ENCODE results near the gene MLLT3. TPM values are rescaled to one million over a fixed set of nuclear protein-coding genes. Genes with fewer than 3 reads are reported as not detected.

The MLLT3 gene
- total RNA-seq, 1 experiment from 2014 or later = 7.0 TPM

- peaks cover 9% of the 10 kb centered on the region for H3K4me1 Mint-ChIP-seq
- TF ChIP-seq AR (CRISPR knock-in tag; IDR thresholded peaks at IDR 0.05) = no peak
- no peak for TF ChIP-seq STAT6 (CRISPR knock-in tag; conservative IDR thresholded peaks at IDR 0.05; ENCODE audit: low read depth)
- TF ChIP-seq ZBTB21 (CRISPR knock-in tag; IDR thresholded peaks at IDR 0.05; ENCODE audit: borderline replicate concordance) = no peak
- no peak for TF ChIP-seq ZNF423 (CRISPR knock-in tag; IDR thresholded peaks at IDR 0.05)
- TF ChIP-seq ZNF138 (CRISPR knock-in tag; conservative IDR thresholded peaks at IDR 0.05) = no peak
- no peak for TF ChIP-seq USF2 (CRISPR knock-in tag; IDR thresholded peaks at IDR 0.05)
- TF ChIP-seq CTCF (IDR thresholded peaks at IDR 0.05) = no peak
- TF ChIP-seq E2F1 (CRISPR knock-in tag; IDR thresholded peaks at IDR 0.05) = no peak
- no peak for TF ChIP-seq USF1 (CRISPR knock-in tag; IDR thresholded peaks at IDR 0.05)
- no peak for TF ChIP-seq ZNF317 (CRISPR knock-in tag; IDR thresholded peaks at IDR 0.05; ENCODE audit: borderline replicate concordance, low read depth)
- no peak for TF ChIP-seq HMGA2 (CRISPR knock-in tag; IDR thresholded peaks at IDR 0.05)
- ChIA-PET POLR2A (no interaction called here), CTCF (no interaction called here)
- no peak for DNase-seq (ENCODE audit: low spot score)
- H3K27ac Mint-ChIP-seq = no peak overlapping the region
- H3K9me3 Mint-ChIP-seq = peaks cover 1% of the 10 kb centered on the region
- no peak overlapping the region for H3K4me3 Mint-ChIP-seq
- no peaks in the 10 kb centered on the region for H3K27me3 Mint-ChIP-seq (ENCODE audit: low read depth)
- peaks cover under 1% of the 10 kb centered on the region; the same call in 1 of the 2 replicates for H3K36me3 Mint-ChIP-seq
- no peak for ATAC-seq
Observed at GRCh38 chr9:20504930-20505329, 117.4 kb downstream of the MLLT3 start.

GRCh38 chr9:20500101-20500500, 122.2 kb downstream of the MLLT3 start:
- no peak overlapping the region for H3K27ac Mint-ChIP-seq
- ChIA-PET POLR2A (no interaction called here), CTCF (interaction anchor here (0.6 kb wide), 1 partner anchor 1319 kb away, joined by 3 read pairs; no protein-coding TSS in a partner anchor)
- ATAC-seq = no peak
- H3K4me1 Mint-ChIP-seq = peaks cover 3% of the 10 kb centered on the region
- H3K9me3 Mint-ChIP-seq = no peaks in the 10 kb centered on the region
- H3K36me3 Mint-ChIP-seq = no peaks in the 10 kb centered on the region
- no peak for DNase-seq (ENCODE audit: low spot score)
- H3K4me3 Mint-ChIP-seq = no peak overlapping the region
- H3K27me3 Mint-ChIP-seq (ENCODE audit: low read depth) = no peaks in the 10 kb centered on the region
- TF ChIP-seq MYBL2 (CRISPR knock-in tag; IDR thresholded peaks at IDR 0.05) = no peak
- TF ChIP-seq MAX (CRISPR knock-in tag; IDR thresholded peaks at IDR 0.05) = no peak
- TF ChIP-seq PRRX2 (CRISPR knock-in tag; IDR thresholded peaks at IDR 0.05) = no peak
- TF ChIP-seq HMGXB4 (CRISPR knock-in tag; IDR thresholded peaks at IDR 0.05) = no peak
- TF ChIP-seq ZNF232 (CRISPR knock-in tag; IDR thresholded peaks at IDR 0.05) = no peak
- no peak for TF ChIP-seq CTCF (IDR thresholded peaks at IDR 0.05)
- TF ChIP-seq RELA (CRISPR knock-in tag; IDR thresholded peaks at IDR 0.05; ENCODE audit: borderline replicate concordance) = no peak
- no peak for TF ChIP-seq ZNF138 (CRISPR knock-in tag; conservative IDR thresholded peaks at IDR 0.05)
- TF ChIP-seq E2F1 (CRISPR knock-in tag; IDR thresholded peaks at IDR 0.05) = no peak
